SK-N-MC (cell line): ENCODE results near the gene ADCY2.

Experiments used
- EZH2 ChIP-seq: fragments of 200-600 bp; sonication (generic); IDR thresholded peaks from one replicate; pipeline ENCODE4 v1.6.1; 2017; ENCODE audit warnings: antibody characterized with exemption
- POLR2AphosphoS5 ChIP-seq: IDR thresholded peaks from 2 replicates; pipeline ENCODE4 v1.6.1; 2012; ENCODE audit warnings: mild to moderate bottlenecking, low read depth, low read length, borderline replicate concordance

DNA sequence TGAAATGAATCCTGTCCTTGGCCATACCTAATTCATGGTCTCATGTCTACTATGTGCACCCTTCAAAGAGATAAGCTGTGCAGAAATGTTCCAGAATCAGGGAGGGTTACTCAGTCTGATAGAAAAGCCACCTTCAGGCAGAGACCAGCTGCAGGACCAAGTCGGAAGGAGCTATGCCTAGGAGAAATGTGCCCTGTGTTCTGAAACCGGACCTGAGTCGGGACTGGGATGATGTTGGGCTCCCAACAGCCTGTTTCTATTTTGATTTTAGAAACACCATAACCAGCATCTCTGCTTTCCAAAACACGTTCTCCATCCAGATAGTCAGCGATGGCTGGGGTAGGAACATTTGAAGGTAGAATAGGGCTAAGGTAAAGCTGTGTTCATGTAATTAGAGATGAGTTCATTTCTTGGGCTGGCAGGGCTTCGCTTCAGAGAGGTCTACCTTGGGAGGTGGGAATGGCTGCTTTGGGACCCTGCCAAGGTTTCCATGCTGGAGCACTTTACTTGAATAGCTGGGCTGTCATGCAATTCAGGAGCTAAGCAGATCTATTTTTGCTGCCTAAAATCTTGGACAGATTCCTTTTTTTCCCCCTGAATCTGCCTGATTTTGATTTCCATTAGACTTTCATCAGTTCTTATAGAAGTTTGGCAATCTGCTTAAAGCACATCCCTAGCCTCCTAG, 2.8 kb downstream of the ADCY2 start:
- TF ChIP-seq EZH2 (no peak), POLR2AphosphoS5 (no peak)
